NB4 (cell line): Measurements from ENCODE around the gene IBTK.
"Not testable (repeated sequence)": the region's sequence is repeated elsewhere in the genome, so short reads cannot be mapped to it uniquely, and the experiment has no call there.

Experiments
- DNase-seq: peaks from one replicate; pipeline ENCODE4 v3.0.0; 2010; ENCODE audit warnings: low read depth
- H3K4me3 ChIP-seq: one replicate; pipeline ENCODE4 v1.5.1; 2011; ENCODE audit warnings: mild to moderate bottlenecking, low read depth, low read length, moderate library complexity
- CTCF ChIP-seq: IDR thresholded peaks from one replicate; pipeline ENCODE4 v1.5.1; 2012; ENCODE audit warnings: low read depth, low read length
- MAX ChIP-seq: IDR thresholded peaks from 2 replicates; pipeline ENCODE4 v1.6.1; 2011; ENCODE audit warnings: low read depth, low read length
- MYC ChIP-seq: IDR thresholded peaks from 2 replicates; pipeline ENCODE4 v1.6.1; 2011; ENCODE audit warnings: low read depth, low read length
- POLR2A ChIP-seq: IDR thresholded peaks from 2 replicates; pipeline ENCODE4 v1.6.1; 2011; ENCODE audit warnings: mild to moderate bottlenecking; ENCODE audit not compliant: insufficient read length; ENCODE audit errors: extremely low read depth

Gene IBTK

GRCh38 chr6:82259389-82259788, 11.8 kb upstream of the IBTK start:
- no peak for TF ChIP-seq MYC
- DNase-seq = peak; percentile 46
- no peak overlapping the region for H3K4me3 ChIP-seq

GRCh38 chr6:82257088-82257774, 9.7 kb upstream of the IBTK start:
- TF ChIP-seq MYC (no peak), CTCF (no peak), POLR2A (no peak), MAX (no peak)
- no peak for DNase-seq
- H3K4me3 ChIP-seq = no peak overlapping the region

GRCh38 chr6:82254722-82255121, 7.2 kb upstream of the IBTK start:
- DNase-seq, H3K4me3 ChIP-seq: not testable (repeated sequence)

- TF ChIP-seq MAX = no peak
- TF ChIP-seq POLR2A = no peak
- TF ChIP-seq MYC = no peak
- TF ChIP-seq CTCF = peak; percentile 30
- DNase-seq = peak; percentile 50
- H3K4me3 ChIP-seq = no peak overlapping the region
Measured at GRCh38 chr6:82251942-82252341, 4.4 kb upstream of the IBTK start.

GRCh38 chr6:82249381-82250253, 2.1 kb upstream of the IBTK start:
- TF ChIP-seq MYC = no peak
- DNase-seq = no peak

GRCh38 chr6:82248273-82248735, 760 bp upstream of the IBTK start:
- DNase-seq = peak; percentile 56
- no peak for TF ChIP-seq POLR2A
- no peak for TF ChIP-seq MYC
- TF ChIP-seq CTCF = no peak
- TF ChIP-seq MAX = no peak
- H3K4me3 ChIP-seq = peak overlapping the region; percentile 94

More at GRCh38 chr6:82249381-82250253, 2.1 kb upstream of the IBTK start:
- no peak overlapping the region for H3K4me3 ChIP-seq

GRCh38 chr6:82246802-82247504, 591 bp downstream of the IBTK start:
- TF ChIP-seq MYC = no peak
- no peak for TF ChIP-seq CTCF
- no peak for TF ChIP-seq POLR2A
- TF ChIP-seq MAX = no peak
- H3K4me3 ChIP-seq = peak overlapping the region; percentile 94

More at GRCh38 chr6:82246802-82247504, 591 bp downstream of the IBTK start:
- DNase-seq = peak; percentile 77
